ENCODE data around the gene AOPEP.

Gene AOPEP

GRCh38 chr9:94905606-94906005 lies 179.1 kb downstream of the AOPEP start:
- Histone ChIP-seq H3K9me3 (ENCODE audit: control insufficient read depth, insufficient read depth, low read depth, low read length) (no peaks in the 10 kb centered on the region), H3K27ac (ENCODE audit: extremely low read depth, low read depth, low read length) (no peak overlapping the region), H3K4me1 (ENCODE audit: control insufficient read depth, insufficient read depth, low read length) (no peaks in the 10 kb centered on the region), H3K4me3 (ENCODE audit: low read depth, low read length) (no peak overlapping the region), H3K36me3 (ENCODE audit: control insufficient read depth in 2 of 2, insufficient read depth in 1 of 2, low read length in 2 of 2) (no peaks in the 10 kb centered on the region)
- CTCF ChIA-PET: no interaction called here
- TF ChIP-seq ZNF26 (tag by site-specific recombination; IDR thresholded peaks at IDR 0.05): no peak
- no peak for TF ChIP-seq ZNF701 (tag by site-specific recombination; IDR thresholded peaks at IDR 0.05)
- no peak for TF ChIP-seq ZNF391 (tag by site-specific recombination; IDR thresholded peaks at IDR 0.05; ENCODE audit: borderline replicate concordance, low read depth)
- no peak for TF ChIP-seq ZNF510 (tag by site-specific recombination; IDR thresholded peaks at IDR 0.05; ENCODE audit: insufficient replicate concordance)
- TF ChIP-seq ZNF37A (tag by site-specific recombination; IDR thresholded peaks at IDR 0.05): no peak
- no peak for TF ChIP-seq OSR2 (tag by site-specific recombination; IDR thresholded peaks at IDR 0.05)
- TF ChIP-seq ZNF132 (tag by site-specific recombination; IDR thresholded peaks at IDR 0.05; ENCODE audit: borderline replicate concordance): no peak
- TF ChIP-seq ZNF521 (tag by site-specific recombination; IDR thresholded peaks at IDR 0.05): no peak
- no peak for TF ChIP-seq IKZF3 (tag by site-specific recombination; IDR thresholded peaks at IDR 0.05)
- TF ChIP-seq ZNF555 (tag by site-specific recombination; conservative IDR thresholded peaks at IDR 0.05): no peak
- TF ChIP-seq ZNF624 (tag by site-specific recombination; IDR thresholded peaks at IDR 0.05): no peak
- TF ChIP-seq ZNF23 (tag by site-specific recombination; IDR thresholded peaks at IDR 0.05; ENCODE audit: borderline replicate concordance): no peak
- TF ChIP-seq ZNF561 (tag by site-specific recombination; IDR thresholded peaks at IDR 0.05; ENCODE audit: borderline replicate concordance): no peak
- TF ChIP-seq ZNF548 (tag by site-specific recombination; IDR thresholded peaks at IDR 0.05): no peak
- TF ChIP-seq OVOL3 (tag by site-specific recombination; IDR thresholded peaks at IDR 0.05): no peak
- TF ChIP-seq SCRT1 (tag by site-specific recombination; IDR thresholded peaks at IDR 0.05; ENCODE audit: borderline replicate concordance): no peak
- POLR2A ChIA-PET: interaction anchor here (0.6 kb wide), 1 partner anchor 10 kb away, joined by 3 read pairs; no protein-coding TSS in a partner anchor

GRCh38 chr9:94906181-94906580 lies 179.7 kb downstream of the AOPEP start:
- TF ChIP-seq ZSCAN16 (tag by site-specific recombination; IDR thresholded peaks at IDR 0.05) (no peak), INSM2 (tag by site-specific recombination; IDR thresholded peaks at IDR 0.05) (no peak), ZBTB1 (tag by site-specific recombination; IDR thresholded peaks at IDR 0.05) (no peak), ZBTB49 (tag by site-specific recombination; IDR thresholded peaks at IDR 0.05; ENCODE audit: low read depth) (no peak), ZNF214 (tag by site-specific recombination; IDR thresholded peaks at IDR 0.05; ENCODE audit: borderline replicate concordance) (no peak), ZFP41 (tag by site-specific recombination; IDR thresholded peaks at IDR 0.05; ENCODE audit: borderline replicate concordance) (no peak), FEZF1 (tag by site-specific recombination; IDR thresholded peaks at IDR 0.05) (no peak), HOXC10 (CRISPR knock-in tag; IDR thresholded peaks at IDR 0.05) (no peak), SETDB1 (IDR thresholded peaks at IDR 0.05; ENCODE audit: insufficient read length, low read length) (no peak), TRIM28 (IDR thresholded peaks at IDR 0.05; ENCODE audit: borderline replicate concordance, low read length) (no peak), ZNF169 (tag by site-specific recombination; IDR thresholded peaks at IDR 0.05) (no peak), ZSCAN4 (tag by site-specific recombination; IDR thresholded peaks at IDR 0.05) (no peak), ZNF335 (tag by site-specific recombination; conservative IDR thresholded peaks at IDR 0.05) (no peak), ZNF837 (tag by site-specific recombination; IDR thresholded peaks at IDR 0.05) (no peak), ZNF394 (tag by site-specific recombination; IDR thresholded peaks at IDR 0.05; ENCODE audit: borderline replicate concordance) (no peak), ZNF792 (tag by site-specific recombination; IDR thresholded peaks at IDR 0.05) (no peak)
- no peaks in the 10 kb centered on the region for H3K9me3 ChIP-seq (ENCODE audit: control insufficient read depth, insufficient read depth, low read depth, low read length)
- POLR2A ChIA-PET: interaction anchor here (0.6 kb wide), 1 partner anchor 10 kb away, joined by 3 read pairs; no protein-coding TSS in a partner anchor
- CTCF ChIA-PET: interaction anchor here (0.6 kb wide), 1 partner anchor 981 kb away, joined by 3 read pairs; no protein-coding TSS in a partner anchor
- no peak overlapping the region for H3K4me3 ChIP-seq (ENCODE audit: low read depth, low read length)
- H3K36me3 ChIP-seq (ENCODE audit: control insufficient read depth in 2 of 2, insufficient read depth in 1 of 2, low read length in 2 of 2): no peaks in the 10 kb centered on the region
- no peak overlapping the region for H3K27ac ChIP-seq (ENCODE audit: extremely low read depth, low read depth, low read length)
- no peaks in the 10 kb centered on the region for H3K4me1 ChIP-seq (ENCODE audit: control insufficient read depth, insufficient read depth, low read length)

Data from HEK293 (cell line).